Measurements from ENCODE around the gene CSAD.

Gene CSAD, protein sequence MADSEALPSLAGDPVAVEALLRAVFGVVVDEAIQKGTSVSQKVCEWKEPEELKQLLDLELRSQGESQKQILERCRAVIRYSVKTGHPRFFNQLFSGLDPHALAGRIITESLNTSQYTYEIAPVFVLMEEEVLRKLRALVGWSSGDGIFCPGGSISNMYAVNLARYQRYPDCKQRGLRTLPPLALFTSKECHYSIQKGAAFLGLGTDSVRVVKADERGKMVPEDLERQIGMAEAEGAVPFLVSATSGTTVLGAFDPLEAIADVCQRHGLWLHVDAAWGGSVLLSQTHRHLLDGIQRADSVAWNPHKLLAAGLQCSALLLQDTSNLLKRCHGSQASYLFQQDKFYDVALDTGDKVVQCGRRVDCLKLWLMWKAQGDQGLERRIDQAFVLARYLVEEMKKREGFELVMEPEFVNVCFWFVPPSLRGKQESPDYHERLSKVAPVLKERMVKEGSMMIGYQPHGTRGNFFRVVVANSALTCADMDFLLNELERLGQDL

DNA sequence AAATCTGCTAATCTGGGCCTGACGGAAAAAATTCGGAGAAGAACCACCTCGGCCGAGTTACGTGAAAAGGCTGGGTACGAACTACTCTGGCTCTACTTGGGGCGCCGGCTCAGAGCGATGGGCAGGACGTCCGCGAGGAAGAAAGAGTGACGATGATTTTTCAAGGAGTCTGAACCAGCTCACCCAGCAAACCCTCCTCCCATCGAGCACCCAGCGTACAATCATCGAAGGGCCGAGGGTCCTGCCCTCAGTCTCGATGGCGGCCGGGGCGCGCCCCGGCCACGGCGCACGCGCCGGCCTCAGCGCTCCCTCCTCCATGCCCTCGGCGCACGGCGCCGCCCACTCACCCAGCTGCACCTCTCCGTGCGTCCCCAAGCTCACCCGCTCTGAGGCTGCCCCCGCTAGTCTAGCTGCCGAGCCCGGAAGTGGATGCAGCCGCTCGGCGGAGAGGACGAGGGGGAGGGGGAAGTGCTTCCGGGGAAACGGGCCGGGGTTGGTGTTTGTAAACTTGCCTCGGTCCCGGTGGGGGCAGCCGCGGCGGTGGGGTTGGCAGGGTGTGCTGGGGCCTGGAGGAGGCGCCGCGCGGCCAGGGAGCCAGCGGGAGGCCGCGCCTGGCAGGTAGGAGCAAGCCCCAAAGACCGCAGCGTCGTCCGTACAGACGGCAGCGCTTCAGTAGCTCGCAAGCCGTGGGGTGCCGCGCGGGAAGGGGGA is at the start of gene CSAD, which contains the start of gene ZNF740:
Gene CSAD, minus strand, starts transcription at position 706 of the 711 bp plus-strand sequence. CDS start 7,455 bp downstream, outside the sequence.
Gene ZNF740, plus strand, starts transcription at position 503 of the 711 bp plus-strand sequence. CDS start 1,262 bp downstream, outside the sequence.
- peak; percentile 96 to 97 for DNase-seq

DNA sequence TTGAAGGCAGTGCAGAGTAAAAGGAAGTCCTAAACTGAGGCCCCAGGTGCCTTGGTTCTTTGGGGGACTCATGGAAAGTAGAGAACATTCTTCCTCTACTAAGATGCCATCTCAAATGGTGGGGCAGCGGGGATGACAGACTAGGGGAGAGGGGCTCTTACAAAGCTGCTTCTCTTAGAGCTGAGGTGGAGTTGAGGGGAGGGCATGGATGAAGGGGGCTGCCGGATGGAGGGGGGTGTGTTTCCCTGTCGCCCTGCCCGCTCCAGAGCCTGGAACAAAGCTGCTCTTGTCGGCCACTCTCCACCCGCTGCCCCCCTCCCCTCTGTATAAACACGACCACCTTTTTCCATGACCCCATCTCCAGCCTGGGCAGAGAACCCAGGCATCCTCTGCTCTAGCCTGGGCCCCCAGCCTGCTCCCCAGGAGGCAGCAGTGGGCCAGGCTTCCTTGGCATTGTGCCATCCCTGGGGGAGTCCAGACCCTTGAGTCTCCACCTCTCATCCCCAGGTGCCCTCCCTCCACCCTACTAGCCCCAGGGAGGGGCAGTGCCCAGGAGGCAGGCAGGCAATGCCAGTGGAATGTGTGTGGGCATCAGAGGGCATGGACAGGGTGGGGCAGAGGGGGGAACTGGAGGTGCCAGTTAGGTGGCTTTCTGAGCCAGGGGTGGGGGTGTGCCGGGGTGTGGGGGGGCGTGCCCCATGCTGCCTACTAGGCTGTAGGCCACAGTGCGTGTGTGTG is 49.6 kb upstream of the CSAD start:
- DNase-seq, result no peak

DNA sequence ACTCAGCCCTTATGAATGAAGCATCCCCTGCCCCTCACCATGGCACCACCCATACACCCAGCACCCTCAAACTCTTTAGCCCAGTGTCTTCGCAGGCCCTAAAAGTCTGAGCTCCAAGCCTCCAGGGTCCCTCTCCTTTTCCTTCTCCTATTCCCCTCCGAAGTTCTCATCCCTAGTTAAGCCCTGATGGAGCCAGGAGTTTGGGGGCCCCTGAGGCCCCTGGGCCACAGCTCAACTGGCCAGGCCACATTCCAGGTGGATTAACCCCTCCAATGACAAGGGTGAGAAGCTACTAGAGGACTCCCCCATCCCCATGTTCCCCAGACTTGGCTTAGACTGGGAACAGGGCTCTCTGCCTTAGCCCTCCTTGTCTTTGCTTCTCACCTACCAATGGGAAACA is 48.7 kb upstream of the CSAD start:
- DNase-seq, result no peak

DNA sequence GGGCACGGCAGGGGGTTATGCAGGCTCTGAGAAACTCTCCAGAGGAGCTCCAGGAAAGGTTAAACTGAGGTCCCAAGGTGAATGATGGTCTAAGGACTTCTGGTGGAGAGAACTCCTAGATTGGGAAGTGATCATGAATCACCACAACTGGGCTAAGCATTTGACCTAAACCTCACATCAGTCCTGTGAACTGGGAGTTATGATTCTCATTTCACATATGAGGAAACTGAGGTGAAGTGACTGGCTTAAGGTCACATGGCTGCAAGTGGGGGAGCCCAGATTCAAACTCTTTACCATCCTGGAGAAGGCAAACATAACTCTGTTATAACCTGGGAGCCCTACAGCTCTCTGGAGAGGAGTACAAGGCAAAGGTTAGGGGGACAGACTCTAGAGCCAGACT is 47.1 kb upstream of the CSAD start:
- no peak for DNase-seq

DNA sequence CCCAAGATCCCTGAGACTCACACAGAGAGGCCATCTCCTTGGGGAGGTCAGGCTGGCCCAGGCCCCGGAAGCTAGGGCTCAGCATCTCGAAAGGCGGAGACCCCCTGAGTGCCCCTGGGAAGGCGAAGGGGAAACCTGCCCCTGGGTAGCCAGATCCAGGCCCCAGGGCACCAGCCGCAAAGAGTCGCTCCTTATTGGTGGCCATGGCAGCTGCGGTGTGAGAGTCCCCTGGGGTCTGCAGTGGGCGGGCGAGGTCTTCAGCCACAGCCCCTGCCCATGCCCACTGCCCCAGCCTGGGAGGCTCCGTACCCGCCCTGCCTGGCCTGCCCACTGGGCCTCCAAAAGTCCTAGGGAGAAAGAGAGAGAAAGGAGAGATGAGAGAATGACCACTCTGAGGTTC is 46.6 kb upstream of the CSAD start:
- DNase-seq, result no peak

DNA sequence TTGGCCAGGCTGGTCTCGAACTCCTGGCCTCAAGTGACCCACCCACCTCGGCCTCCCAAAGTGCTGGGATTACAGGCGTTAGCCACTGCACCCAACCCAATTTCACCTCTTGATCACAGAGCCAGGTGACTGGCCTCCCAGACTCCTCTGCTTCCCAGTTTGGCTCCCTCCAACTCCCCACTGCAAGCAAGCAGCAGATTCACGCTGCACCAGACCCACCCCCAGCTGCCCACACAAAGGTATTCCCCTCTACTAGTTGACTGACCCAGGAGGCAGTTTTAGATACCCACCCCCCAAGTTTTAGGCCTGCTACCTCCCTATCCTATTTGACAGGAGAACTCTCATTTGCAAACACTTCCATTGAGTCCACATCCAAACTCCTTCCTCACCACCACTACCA is 46.1 kb upstream of the CSAD start:
- DNase-seq, result no peak

DNA sequence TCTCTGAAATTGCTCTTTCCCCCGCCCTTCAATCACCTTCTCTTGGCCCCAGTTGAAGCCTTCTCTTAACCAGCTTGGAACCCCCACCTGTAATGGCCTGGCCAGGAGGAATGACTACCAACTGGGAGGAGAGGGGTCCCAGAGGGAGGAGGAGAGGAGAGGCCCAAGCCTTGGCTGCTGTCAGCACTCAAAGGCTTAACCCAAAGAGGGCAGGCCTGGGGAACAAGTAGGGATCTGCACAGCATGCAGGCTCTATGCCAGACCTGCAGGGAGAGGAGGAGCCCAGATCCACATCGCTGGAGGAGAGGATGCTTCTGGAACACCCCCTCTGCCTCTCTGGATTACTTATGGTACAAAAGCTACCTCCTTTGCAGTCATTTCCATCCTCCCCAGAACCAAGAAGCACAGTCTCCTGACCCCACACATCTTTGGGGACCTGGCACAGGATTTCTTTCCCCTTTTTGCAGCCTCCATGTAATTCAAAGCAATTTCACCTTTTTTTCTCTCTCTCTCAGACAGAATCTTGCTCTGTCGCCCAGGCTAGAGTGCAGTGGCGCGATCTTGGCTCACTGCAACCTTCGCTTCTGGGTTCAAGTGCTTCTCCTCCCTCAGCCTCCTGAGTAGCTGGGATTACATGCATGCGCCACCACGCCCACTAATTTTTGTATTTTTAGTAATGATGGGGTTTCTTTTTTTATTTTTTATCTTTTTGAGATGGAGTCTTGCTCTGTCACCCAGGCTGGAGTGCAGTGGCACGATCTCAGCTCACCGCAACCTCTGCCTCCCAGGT is 45.1 kb upstream of the CSAD start:
- DNase-seq, result no peak

DNA sequence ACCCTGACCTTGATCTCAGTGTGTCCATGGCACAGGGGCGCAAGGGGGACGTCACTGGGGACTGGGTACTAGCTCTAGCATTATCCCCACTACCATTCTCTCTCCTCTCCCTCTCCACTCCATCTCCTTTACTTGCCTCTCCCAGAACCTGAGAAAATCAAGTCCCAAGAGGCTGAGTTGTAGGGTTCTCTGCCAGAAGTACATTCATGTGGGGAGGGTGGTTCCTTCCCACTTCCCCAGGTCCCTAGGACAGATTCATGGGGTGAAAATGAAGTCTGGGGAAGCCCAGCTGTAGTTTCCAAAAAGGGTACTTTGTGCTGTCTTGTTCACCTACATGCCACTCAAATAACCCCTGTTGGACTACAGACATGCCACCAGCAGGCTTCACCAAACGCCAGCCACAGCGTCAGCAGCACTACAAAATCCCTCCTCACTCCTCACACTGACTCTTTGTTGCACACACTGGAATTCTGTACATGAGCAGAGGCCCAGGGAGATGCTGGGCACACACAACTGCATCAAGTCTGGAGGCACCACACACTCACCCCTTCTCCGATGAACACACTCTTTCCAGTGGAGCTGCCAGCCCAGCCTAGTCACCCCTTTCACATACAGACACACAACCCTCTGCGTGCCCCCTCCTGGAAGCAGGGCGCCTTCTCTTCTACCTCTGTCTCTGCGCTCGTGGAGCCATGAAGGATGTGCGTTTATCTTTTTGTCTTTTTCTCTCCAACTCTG is 44.3 kb upstream of the CSAD start:
- DNase-seq, result no peak

DNA sequence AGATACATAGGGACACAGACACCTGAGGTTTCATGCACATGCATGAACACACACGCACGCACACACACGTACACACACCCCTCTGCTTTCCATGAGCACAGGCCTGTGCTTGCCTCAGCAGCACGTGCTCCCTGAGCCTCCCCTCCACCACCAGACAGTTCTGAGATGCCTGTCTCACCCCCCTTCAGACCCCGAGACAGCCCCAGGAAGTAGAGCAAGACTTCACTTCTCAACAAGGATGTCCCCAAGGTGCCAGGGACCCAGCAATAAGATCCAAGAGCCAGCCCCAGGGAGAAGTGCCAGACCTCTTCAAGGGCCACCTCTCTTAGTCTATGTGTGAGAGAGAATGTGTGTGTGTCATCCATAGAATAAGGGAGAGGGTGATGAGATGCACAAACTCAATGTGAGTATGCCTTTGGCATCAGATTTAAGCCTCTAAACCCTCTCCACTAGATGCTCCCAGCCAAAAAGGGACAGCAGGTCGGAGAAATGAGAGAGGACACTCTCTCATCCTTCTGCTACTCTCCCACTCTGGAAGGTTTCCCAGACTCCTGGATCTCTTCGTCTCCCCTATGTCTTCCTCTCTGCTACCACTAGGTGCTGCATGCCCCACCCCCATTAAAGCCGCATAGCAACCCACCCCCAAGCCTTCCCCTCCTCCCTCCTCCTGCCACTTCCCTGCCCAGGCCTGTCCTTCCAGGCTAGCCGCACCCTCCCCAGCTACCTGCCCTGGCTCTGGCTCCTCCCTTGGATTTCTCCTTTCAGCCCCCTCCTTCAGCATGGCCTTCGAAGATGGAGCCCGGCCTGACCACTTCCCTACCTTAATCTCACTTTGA is 43.6 kb upstream of the CSAD start:
- no peak for DNase-seq

DNA sequence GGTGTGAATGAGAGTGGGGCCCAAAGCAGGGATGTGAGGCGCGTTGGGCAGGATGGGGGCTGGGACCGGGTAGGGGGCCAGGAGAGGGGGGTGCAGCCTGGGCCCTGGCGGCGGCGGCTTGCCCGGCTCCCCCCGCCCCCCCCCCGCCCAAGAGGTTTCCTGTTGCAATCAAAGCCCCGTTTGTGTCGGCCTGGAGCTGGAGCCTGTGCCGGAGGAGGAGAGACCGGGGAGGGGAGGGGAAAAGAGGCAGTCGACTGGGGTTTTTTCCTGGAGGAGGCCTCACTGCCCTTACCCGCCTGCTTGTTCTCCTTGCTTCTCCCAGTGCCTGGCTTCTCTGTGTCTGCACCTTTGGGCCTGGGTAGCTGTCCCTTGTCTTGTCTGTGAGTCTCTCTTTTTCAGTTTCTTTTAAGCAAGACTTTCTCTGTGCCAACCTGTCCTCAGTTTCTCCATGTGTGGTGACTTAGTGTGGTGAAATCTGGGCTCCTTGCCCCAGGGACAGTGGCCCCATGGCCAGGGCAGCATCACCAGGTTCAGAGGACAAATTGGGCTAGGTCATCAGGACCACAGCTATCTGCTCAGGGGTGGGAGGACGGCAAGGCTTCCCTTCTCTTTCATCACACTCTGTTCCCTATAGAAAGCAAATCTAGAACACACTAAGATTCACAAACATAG is 42.8 kb upstream of the CSAD start:
- no peak for DNase-seq

DNA sequence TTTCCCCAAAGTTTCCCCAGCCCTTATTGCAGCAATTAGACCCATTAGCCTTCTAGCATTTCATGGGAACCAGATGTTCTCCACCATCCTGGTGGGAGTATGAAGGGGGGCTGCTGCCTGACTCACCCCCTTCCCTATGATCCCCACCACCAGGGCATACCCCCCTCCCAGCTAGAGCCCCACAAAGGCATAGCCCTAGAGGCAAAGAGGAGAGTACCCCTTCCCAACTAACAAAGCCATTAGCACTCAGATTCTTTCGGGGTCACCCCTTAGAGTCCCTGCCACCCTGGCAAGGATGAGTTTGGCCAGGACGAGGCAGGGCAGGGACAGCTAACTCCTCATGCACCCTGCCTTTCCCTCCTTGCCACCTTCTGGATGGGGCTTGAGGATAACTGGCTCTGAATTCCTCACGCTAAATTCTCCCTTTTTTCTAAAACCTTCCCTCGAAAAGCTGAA is 42.1 kb upstream of the CSAD start:
- no peak for DNase-seq

DNA sequence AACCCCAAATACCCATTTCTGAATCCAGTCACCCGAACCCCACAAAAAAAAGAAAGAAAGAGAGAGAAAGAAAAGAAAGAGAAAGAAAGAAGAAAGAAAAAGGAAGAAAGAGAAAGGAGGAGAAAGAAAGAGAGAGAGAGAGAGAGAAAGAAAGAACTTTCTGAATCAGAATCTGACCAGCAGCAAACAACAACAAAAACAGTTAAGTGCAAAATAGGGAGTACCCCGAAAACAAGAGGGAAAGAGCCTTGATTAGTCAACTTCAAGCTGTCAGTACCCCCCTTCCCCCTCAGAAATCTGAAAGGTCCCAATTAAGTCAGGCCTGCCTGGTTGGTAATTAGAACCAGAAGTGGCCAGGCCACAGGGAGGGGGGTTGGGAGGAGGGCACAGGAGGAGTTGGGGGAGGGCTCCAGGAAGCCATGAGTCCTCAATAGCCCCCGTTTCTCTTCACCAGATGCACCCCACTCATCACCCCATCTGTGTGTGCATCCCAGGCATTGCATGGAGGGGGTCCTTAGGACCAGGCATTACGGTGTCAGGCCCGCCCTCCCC is 41.5 kb upstream of the CSAD start:
- DNase-seq, result no peak

DNA sequence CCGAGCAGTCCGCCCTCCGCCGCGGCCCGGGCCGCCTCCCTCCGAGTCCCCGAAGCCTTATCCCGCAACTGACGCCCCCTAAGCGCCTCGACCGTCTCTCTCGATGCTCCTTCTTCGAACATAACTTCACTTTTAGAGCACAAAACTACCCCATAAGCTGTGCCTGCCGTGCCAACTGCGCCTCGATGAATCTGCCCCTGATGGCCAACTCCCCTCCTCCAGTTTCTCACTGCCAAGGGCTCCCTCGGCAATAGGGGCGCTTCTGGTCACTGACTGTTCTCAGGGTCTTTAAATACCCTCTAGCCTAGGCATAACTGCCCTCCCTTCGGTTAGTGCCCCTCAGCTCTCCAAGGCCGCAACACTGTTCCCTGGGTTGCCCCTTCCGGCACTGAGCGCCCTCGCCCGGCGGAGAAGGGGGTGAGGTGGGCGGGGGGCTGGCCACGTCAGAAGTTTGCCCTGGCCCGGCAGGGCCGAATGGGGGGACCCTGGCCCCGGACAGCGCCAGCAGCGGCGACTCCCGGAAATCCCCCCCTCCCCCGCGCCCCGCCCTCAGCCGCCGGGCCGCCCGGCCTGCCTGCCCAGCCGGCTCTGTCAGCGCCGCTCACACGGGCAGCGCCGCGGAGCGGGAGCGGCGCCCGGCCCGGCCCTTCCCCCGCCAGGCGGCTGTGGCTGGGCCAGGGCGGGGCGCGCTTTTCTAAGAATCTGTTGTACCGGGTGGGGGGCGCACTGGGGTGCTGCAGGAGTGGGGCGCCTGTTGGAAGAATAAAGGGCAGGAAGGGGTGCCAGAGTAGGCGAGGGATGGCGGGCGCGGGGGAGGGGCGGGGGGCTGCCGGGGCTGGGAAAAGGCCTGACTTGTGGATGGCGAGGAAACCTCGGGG is 40.7 kb upstream of the CSAD start:
- DNase-seq, result peak; percentile 75 to 78

DNA sequence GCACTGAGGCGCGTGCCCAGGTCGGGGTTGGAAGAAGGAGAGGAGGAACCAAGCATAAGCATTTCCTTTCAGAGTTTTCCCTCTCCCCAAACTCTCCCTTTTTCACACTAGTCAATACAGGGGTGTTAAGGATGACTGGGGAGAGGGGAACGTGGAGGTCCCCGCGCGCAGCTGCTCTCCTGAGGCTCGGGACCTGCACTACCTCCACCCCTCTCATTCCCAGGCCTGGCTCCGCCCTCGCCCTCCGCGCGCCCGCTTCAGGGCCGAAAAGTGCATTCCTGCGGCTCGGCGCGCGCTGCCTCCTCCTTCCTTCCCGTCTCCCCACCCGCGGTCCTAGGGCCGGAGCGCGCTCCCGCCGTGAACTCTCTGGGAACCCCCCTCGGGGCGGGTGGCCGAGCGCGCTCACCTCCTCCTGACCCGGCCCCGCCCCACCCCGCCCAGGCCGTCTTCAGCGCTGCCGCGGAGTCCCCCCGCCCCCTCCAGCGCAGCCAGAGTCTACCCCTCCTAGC is 40.0 kb upstream of the CSAD start:
- DNase-seq, result peak; percentile 65 to 72

DNA sequence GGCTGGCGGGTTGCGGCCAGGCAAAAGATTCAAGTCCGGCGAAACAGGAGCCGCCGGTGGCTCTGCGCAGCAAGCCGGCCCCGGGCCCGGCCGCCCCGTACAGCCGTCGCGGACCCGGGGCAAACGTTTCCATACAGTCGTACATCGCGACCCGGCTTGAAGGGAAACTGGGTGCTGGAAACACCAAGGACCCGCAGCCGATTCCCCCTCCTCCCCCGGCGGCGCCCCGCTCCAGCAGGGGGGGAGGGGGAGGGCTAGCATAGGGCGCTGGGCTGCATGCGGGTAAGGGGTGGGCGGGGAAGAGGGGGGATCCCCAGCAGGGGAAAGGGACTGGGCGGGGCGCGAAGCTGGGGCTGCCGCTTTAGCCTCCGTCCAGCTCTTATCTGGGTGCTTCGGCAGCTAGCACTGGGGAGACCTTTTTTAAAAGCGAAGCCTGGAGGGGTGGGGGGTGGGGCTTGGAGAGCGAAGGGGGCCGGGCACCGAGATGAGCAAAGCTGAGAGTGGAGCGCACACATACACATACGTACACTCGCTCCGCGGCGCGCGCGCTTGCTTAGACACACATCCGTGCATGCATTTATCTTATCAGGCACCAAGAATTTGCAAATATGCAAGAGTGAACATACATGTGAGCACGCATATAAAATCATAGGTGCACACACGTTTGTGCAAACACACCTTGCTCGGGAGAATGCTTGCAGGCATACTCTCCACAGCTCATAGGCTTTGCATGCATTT is 39.4 kb upstream of the CSAD start:
- DNase-seq, result peak; percentile 24 to 25

DNA sequence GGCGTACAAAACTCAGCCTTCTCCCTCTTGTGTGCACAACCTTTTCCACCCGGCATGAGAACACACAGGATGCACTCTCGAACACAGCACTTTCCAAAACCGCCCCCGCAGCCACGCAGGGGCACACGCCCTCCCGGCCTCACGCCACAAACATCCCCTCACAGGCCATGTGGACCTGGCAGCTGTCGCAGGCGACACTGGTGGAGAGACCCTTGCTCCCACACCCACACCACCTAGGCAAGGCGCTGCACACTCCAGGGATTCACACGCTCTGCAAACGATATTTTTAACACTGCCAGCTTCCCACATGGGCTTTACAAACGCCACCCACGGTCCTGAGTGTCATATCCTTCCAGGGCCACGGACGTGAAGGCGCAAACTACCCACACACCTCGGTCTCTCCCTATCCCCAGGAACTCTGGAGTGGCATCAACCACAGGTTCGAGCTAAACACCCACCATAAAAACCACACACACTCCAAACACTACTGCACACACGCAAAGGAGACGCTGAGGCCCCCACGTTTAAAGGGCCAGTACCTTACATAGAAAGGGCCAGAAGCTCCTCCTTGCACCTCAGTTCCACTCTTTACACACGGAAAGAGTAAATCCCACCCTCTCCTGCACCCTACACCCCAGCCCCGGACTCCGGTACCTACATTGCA is 38.7 kb upstream of the CSAD start:
- DNase-seq, result no peak
